ENCODE results near the gene GABBR2. TPM values are rescaled to one million over a fixed set of nuclear protein-coding genes. Genes with fewer than 3 reads are reported as not detected.

GABBR2 gene
- total and polyA plus RNA-seq, 9 of the 15 experiments (the other 6 are each of a cell fraction or from before 2014, with no cell fraction given), result 0.15 to 1.9 (median 0.32) TPM

GRCh38 chr9:98369066-98369425 lies 339.7 kb downstream of the GABBR2 start (continued):
- TF ChIP-seq ZNF232 (CRISPR knock-in tag; IDR thresholded peaks at IDR 0.05), result 0 out of 2 replicates have a peak, but pooled peaks have one; percentile 47
- no peak for TF ChIP-seq ZNF436 (CRISPR knock-in tag; IDR thresholded peaks at IDR 0.05)
- no peak for TF ChIP-seq HDGF (IDR thresholded peaks at IDR 0.05)
- TF ChIP-seq HIVEP1 (CRISPR knock-in tag; IDR thresholded peaks at IDR 0.05), result no peak
- no peak for TF ChIP-seq TEAD4 (IDR thresholded peaks at IDR 0.05; ENCODE audit: low read length)
- 0 out of 2 replicates have a peak, but pooled peaks have one; percentile 28 for TF ChIP-seq TEAD4 (CRISPR knock-in tag; IDR thresholded peaks at IDR 0.05; ENCODE audit: borderline replicate concordance)

DNA sequence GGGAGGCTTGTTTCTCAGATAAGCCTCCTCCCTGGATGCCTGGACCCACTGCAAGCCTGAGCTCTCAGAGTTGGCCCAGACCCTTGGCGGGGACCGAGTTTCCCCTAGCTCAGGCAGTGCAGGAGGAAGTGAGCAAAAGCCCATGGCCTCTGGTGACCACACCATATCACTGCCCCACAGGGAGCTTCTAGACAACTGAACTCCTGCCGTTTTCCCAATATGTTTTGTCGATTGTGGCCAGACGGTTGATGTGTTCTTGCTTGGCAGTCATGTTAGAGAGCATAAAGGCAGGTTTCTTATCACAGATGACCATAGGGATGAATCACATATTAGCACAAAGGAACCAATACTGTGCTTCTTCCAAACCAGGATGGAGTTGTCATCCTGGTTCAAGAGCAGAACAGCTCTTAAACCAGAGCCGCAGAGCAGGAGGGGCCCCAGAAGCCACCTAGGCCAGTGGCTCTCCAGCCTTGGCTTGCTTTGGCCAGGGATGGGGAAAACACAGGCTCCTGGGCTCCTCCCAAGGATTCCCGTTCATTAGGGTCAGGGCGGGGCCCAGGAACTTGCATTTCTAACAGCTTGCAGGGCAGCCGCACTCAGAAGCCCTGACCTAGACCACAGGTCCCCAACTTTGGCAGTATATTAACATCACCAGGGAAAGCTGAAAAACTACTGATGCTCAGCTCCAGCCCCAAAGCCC lies 340.2 kb downstream of the GABBR2 start:
- CTCF ChIA-PET (ENCODE audit: low intra/inter-chr PET ratio), result no interaction called here
- Histone ChIP-seq H3K27ac (ENCODE audit: extremely low read depth, low read depth, low read length) (peak overlapping the region; percentile 73), H3K9me1 (ENCODE audit: control insufficient read depth, insufficient read depth, low read length) (no peaks in the 10 kb centered on the region), H3K4me3 (no peak overlapping the region), H3K79me2 (ENCODE audit: control insufficient read depth, insufficient read depth, low read length) (no peaks in the 10 kb centered on the region), H3K9me3 (replicated peaks; ENCODE audit: control insufficient read depth, insufficient read depth, low read depth, low read length) (peaks cover 20% of the 10 kb centered on the region), H3K36me3 (ENCODE audit: control insufficient read depth, insufficient read depth, low read length) (no peaks in the 10 kb centered on the region), H3K9ac (ENCODE audit: insufficient read depth in 1 of 2, low read depth in 2 of 2, low read length in 2 of 2) (peak overlapping the region; percentile 6 to 11; a peak in 2 of 4 replicates), H4K20me1 (replicated peaks; ENCODE audit: control insufficient read depth, insufficient read depth, low read length) (no peaks in the 10 kb centered on the region), H3K27me3 (ENCODE audit: control insufficient read depth in 2 of 2, insufficient read depth in 2 of 2, low read length in 2 of 2) (no peaks in the 10 kb centered on the region), H2AFZ (ENCODE audit: low read depth, low read length) (peak overlapping the region; percentile 64), H3K4me2 (ENCODE audit: insufficient read depth, low read length) (peak overlapping the region; percentile 53), H3K4me1 (replicated peaks in 1 of 2; ENCODE audit: control insufficient read depth in 2 of 2, insufficient read depth in 2 of 2, low read length in 2 of 2) (peaks cover 24 to 26% of the 10 kb centered on the region in 2 experiments)
- DNase-seq (ENCODE audit: extremely low read depth in 1 of 4, low spot score in 3 of 4) (peak; percentile 74 to 93 (median 79)), FAIRE-seq (peak; percentile 100), ATAC-seq (peak; percentile 92)
- in situ Hi-C loops (cut with MboI), result no loop called here
- WGBS (ENCODE audit: insufficient coverage, low coverage, missing lambda C conversion rate), result 12% methylated on average over 9 of the region's 9 CpGs
- POLR2A ChIA-PET, result interaction anchor here (1.1 kb wide), 1 partner anchor 117 kb away, joined by 3 read pairs; no protein-coding TSS in a partner anchor
- intact Hi-C loops (cut with micrococcal nuclease), result loop anchor here (5.0 kb wide), 1 partner anchor 161 kb away; no protein-coding TSS in a partner anchor
- no TSS peak for BruUV-seq (replicated peaks)
- TF ChIP-seq ZNF263 (CRISPR knock-in tag; IDR thresholded peaks at IDR 0.05; ENCODE audit: borderline replicate concordance), result no peak
- peak; percentile 31; the same call in 1 of the 2 replicates for TF ChIP-seq ESRRA (IDR thresholded peaks at IDR 0.05; ENCODE audit: borderline replicate concordance, low read depth)
- peak; percentile 72; the same call in 1 of the 2 replicates for TF ChIP-seq LEF1 (IDR thresholded peaks at IDR 0.05)
- TF ChIP-seq CCNT2 (IDR thresholded peaks at IDR 0.05; ENCODE audit: borderline replicate concordance, extremely low read depth, insufficient read length, low read depth, low read length), result peak; percentile 65
- peak; percentile 91 for TF ChIP-seq FOSL1 (tag; conservative IDR thresholded peaks at IDR 0.05)
- TF ChIP-seq TGIF2 (CRISPR knock-in tag; IDR thresholded peaks at IDR 0.05), result no peak
- no peak for TF ChIP-seq ELF2 (CRISPR knock-in tag; IDR thresholded peaks at IDR 0.05)
- TF ChIP-seq RBM15 (IDR thresholded peaks at IDR 0.05; ENCODE audit: insufficient read depth, low read length), result no peak
- no peak for TF ChIP-seq ETS1 (conservative IDR thresholded peaks at IDR 0.05; ENCODE audit: control insufficient read depth, low read depth, low read length)
- TF ChIP-seq, protein P1, sequence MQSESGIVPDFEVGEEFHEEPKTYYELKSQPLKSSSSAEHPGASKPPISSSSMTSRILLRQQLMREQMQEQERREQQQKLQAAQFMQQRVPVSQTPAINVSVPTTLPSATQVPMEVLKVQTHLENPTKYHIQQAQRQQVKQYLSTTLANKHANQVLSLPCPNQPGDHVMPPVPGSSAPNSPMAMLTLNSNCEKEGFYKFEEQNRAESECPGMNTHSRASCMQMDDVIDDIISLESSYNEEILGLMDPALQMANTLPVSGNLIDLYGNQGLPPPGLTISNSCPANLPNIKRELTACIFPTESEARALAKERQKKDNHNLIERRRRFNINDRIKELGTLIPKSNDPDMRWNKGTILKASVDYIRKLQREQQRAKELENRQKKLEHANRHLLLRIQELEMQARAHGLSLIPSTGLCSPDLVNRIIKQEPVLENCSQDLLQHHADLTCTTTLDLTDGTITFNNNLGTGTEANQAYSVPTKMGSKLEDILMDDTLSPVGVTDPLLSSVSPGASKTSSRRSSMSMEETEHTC (IDR thresholded peaks at IDR 0.05), result no peak
- no peak for TF ChIP-seq EWSR1 (IDR thresholded peaks at IDR 0.05; ENCODE audit: borderline replicate concordance, low read depth, partially characterized antibody)
- no peak for TF ChIP-seq GTF2E2 (tag; IDR thresholded peaks at IDR 0.05)
- no peak for TF ChIP-seq YBX1 (IDR thresholded peaks at IDR 0.05)

All from K562 (cell line).